ENCODE data around the gene DMKN.

DMKN gene

DNA sequence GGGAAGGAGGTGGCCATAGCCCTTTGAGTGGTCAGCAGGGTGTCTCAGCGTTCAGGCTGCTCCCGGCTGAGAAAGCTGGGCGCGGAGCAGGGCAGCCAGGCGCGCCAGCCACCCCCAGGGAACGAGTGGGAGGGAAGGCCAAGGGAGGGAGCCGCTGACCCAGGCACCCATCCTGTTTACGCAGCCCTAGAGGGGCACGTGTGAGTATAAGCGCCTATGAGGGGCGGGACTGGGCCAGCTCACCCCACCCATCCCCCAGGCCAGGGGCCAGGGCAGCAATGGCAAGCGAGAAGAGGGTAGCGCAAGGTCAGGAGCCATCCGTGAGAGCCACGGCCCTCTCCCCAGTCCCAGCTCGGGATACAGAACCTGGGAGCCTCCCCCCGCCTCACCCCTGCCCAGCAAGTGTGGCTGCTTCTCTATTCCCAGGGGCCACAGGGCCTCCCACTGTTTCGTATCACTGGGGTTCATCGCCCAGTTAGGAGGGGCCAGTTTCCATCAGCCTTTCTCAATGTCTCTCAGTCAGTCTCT, 897 bp upstream of the DMKN start:
- H3K4me3 ChIP-seq (replicated peaks; ENCODE audit: insufficient read depth, low read length) = no peak overlapping the region

DNA sequence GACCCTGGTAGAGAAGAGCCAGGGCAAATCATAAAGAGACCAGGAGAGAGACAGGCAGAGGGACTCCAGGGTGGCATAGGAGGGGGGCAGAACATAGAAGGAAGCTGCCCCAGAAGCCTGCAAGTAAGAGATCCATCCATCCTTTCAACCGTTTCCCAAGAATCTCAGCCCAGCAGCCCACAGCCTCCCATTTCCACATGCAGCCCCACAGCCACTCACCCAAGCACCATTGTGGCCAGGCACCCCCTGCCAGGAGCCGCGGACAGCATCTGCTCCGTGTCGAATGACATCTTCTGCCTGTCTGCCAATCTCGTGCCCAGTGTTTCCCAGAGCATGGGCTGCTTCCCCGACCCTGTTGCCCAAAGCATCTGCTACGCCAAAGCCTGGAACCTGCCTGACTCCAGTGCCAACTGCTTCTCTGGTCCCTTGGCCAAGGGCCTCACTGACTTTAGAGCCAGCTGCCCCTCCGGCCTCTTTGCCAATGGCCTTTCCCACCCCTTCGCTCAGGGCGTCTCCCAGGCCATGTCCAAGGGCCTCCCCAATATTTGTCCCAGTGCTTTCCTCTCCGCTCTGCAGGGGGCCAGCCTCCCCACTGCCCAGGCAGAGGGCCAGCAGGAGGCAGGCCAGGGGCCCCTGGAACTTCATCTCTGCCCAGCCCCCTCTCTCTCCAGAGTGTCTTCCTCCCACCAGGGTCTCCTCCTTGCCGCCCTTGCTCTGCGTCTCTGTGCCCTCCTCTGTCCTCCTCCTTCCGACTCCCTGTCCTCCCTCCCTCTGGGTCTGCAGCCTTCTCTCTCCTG, 420 bp downstream of the DMKN start:
- Histone ChIP-seq H3K27me3 (ENCODE audit: insufficient read depth, poor library complexity, severe bottlenecking) (peaks cover 36% of the 10 kb centered on the region), H3K4me3 (replicated peaks; ENCODE audit: insufficient read depth, low read length) (no peak overlapping the region), H3K27ac (replicated peaks) (no peak overlapping the region)
- DNase-seq (ENCODE audit: low read depth in 1 of 2, low spot score in 1 of 2) = no peak
- TF ChIP-seq GABPA (IDR thresholded peaks at IDR 0.05; ENCODE audit: low read depth) (no peak), POLR2AphosphoS5 (IDR thresholded peaks at IDR 0.05; ENCODE audit: low read depth) (no peak), SPI1 (IDR thresholded peaks at IDR 0.05; ENCODE audit: borderline replicate concordance, low read depth) (no peak)
- TF ChIP-seq, protein P1, sequence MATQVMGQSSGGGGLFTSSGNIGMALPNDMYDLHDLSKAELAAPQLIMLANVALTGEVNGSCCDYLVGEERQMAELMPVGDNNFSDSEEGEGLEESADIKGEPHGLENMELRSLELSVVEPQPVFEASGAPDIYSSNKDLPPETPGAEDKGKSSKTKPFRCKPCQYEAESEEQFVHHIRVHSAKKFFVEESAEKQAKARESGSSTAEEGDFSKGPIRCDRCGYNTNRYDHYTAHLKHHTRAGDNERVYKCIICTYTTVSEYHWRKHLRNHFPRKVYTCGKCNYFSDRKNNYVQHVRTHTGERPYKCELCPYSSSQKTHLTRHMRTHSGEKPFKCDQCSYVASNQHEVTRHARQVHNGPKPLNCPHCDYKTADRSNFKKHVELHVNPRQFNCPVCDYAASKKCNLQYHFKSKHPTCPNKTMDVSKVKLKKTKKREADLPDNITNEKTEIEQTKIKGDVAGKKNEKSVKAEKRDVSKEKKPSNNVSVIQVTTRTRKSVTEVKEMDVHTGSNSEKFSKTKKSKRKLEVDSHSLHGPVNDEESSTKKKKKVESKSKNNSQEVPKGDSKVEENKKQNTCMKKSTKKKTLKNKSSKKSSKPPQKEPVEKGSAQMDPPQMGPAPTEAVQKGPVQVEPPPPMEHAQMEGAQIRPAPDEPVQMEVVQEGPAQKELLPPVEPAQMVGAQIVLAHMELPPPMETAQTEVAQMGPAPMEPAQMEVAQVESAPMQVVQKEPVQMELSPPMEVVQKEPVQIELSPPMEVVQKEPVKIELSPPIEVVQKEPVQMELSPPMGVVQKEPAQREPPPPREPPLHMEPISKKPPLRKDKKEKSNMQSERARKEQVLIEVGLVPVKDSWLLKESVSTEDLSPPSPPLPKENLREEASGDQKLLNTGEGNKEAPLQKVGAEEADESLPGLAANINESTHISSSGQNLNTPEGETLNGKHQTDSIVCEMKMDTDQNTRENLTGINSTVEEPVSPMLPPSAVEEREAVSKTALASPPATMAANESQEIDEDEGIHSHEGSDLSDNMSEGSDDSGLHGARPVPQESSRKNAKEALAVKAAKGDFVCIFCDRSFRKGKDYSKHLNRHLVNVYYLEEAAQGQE (IDR thresholded peaks at IDR 0.05; ENCODE audit: insufficient replicate concordance, low read depth) = no peak
- TF ChIP-seq, protein P2, sequence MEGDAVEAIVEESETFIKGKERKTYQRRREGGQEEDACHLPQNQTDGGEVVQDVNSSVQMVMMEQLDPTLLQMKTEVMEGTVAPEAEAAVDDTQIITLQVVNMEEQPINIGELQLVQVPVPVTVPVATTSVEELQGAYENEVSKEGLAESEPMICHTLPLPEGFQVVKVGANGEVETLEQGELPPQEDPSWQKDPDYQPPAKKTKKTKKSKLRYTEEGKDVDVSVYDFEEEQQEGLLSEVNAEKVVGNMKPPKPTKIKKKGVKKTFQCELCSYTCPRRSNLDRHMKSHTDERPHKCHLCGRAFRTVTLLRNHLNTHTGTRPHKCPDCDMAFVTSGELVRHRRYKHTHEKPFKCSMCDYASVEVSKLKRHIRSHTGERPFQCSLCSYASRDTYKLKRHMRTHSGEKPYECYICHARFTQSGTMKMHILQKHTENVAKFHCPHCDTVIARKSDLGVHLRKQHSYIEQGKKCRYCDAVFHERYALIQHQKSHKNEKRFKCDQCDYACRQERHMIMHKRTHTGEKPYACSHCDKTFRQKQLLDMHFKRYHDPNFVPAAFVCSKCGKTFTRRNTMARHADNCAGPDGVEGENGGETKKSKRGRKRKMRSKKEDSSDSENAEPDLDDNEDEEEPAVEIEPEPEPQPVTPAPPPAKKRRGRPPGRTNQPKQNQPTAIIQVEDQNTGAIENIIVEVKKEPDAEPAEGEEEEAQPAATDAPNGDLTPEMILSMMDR (IDR thresholded peaks at IDR 0.05; ENCODE audit: insufficient read depth, low read length) = no peak

More for the DNA sequence above, 897 bp upstream of the DMKN start:
- TF ChIP-seq POLR2AphosphoS5 (IDR thresholded peaks at IDR 0.05; ENCODE audit: low read depth) (no peak), SPI1 (IDR thresholded peaks at IDR 0.05; ENCODE audit: borderline replicate concordance, low read depth) (no peak), GABPA (IDR thresholded peaks at IDR 0.05; ENCODE audit: low read depth) (no peak)
- TF ChIP-seq, protein P1 (IDR thresholded peaks at IDR 0.05; ENCODE audit: insufficient replicate concordance, low read depth) = no peak
- TF ChIP-seq, protein P2 (IDR thresholded peaks at IDR 0.05; ENCODE audit: insufficient read depth, low read length) = no peak
- DNase-seq (ENCODE audit: low read depth in 1 of 2, low spot score in 1 of 2) = no peak
- no peak overlapping the region for H3K27ac ChIP-seq (replicated peaks)
- H3K27me3 ChIP-seq (ENCODE audit: insufficient read depth, poor library complexity, severe bottlenecking) = peaks cover 25% of the 10 kb centered on the region

DNA sequence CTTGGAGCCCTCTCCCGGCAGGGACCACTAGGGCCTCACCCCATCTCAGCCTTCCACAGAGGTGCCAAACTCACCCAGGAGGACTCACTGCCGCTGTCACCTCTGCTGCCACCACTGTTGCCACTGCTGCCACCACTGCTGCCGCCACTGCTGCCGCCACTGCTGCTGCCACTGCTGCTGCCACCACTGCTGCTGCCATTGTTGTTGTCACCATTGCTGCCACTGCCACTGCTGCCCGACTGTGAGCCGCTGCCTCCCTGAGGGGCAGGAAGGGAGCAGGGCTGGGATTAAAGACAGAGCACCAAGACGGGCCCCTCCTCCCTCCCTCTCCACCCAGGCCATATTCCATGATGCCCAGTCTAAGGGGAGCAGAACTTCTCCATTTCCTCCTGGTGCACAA, 2.1 kb downstream of the DMKN start:
- TF ChIP-seq, protein P2 (IDR thresholded peaks at IDR 0.05; ENCODE audit: insufficient read depth, low read length) = no peak
- TF ChIP-seq SPI1 (IDR thresholded peaks at IDR 0.05; ENCODE audit: borderline replicate concordance, low read depth) (no peak), POLR2AphosphoS5 (IDR thresholded peaks at IDR 0.05; ENCODE audit: low read depth) (no peak), GABPA (IDR thresholded peaks at IDR 0.05; ENCODE audit: low read depth) (no peak)
- TF ChIP-seq, protein P1 (IDR thresholded peaks at IDR 0.05; ENCODE audit: insufficient replicate concordance, low read depth) = no peak
- Histone ChIP-seq H3K4me3 (replicated peaks; ENCODE audit: insufficient read depth, low read length) (no peak overlapping the region), H3K27ac (replicated peaks) (no peak overlapping the region), H3K27me3 (ENCODE audit: insufficient read depth, poor library complexity, severe bottlenecking) (peaks cover 48% of the 10 kb centered on the region)
- DNase-seq (ENCODE audit: low read depth in 1 of 2, low spot score in 1 of 2) = no peak

Measured in HL-60 (cell line).